SK-N-SH (cell line): ENCODE data around the gene INTS12.

Source experiments
- CHD2 ChIP-seq: fragments of 150-350 bp; IDR thresholded peaks from 2 replicates; pipeline ENCODE4 v1.6.1; 2018; ENCODE audit warnings: low read length; ENCODE audit not compliant: partially characterized antibody
- EP300 ChIP-seq, 2 experiments: IDR thresholded peaks; 2 replicates each; pipeline versions ENCODE4 v1.4.0 to v1.6.1; 2012; ENCODE audit warnings: borderline replicate concordance in 1 of 2, low read depth in 1 of 2, low read length in 1 of 2
- EZH2phosphoT487 ChIP-seq: fragments of 200-600 bp; sonication (generic); IDR thresholded peaks from 2 replicates; pipeline ENCODE4 v1.6.1; 2017; ENCODE audit warnings: low read depth, mixed run types, mild to moderate bottlenecking, antibody characterized with exemption, moderate library complexity, borderline replicate concordance
- FOSL2 ChIP-seq: IDR thresholded peaks from 2 replicates; pipeline ENCODE4 v1.4.0; 2012; ENCODE audit warnings: low read depth, mild to moderate bottlenecking, moderate library complexity, borderline replicate concordance
- POLR2AphosphoS5 ChIP-seq: IDR thresholded peaks from 2 replicates; pipeline ENCODE4 v1.6.1; 2012; ENCODE audit warnings: low read depth, low read length
- RCOR1 ChIP-seq: fragments of 150-350 bp; IDR thresholded peaks from 2 replicates; pipeline ENCODE4 v1.6.1; 2017; ENCODE audit warnings: antibody characterized with exemption, low read length
- SIN3A ChIP-seq: IDR thresholded peaks from 2 replicates; pipeline ENCODE4 v1.6.1; 2012; ENCODE audit warnings: low read depth, mild to moderate bottlenecking, low read length, moderate library complexity, borderline replicate concordance
- TAF1 ChIP-seq: IDR thresholded peaks from 2 replicates; pipeline ENCODE4 v1.6.1; 2012; ENCODE audit warnings: low read depth, mild to moderate bottlenecking, low read length, moderate library complexity, borderline replicate concordance
- YY1 ChIP-seq: IDR thresholded peaks from 2 replicates; pipeline ENCODE4 v1.4.0; 2012; ENCODE audit warnings: low read depth, mild to moderate bottlenecking
- TF ChIP-seq, protein P1 (sequence below): fragments of 200-600 bp; sonication (generic); IDR thresholded peaks from 2 replicates; pipeline ENCODE4 v1.6.1; 2017; ENCODE audit warnings: antibody characterized with exemption, mild to moderate bottlenecking, moderate library complexity
- TF ChIP-seq, protein P2 (sequence below): fragments of 150-350 bp; IDR thresholded peaks from 2 replicates; pipeline ENCODE4 v1.6.1; 2016; ENCODE audit warnings: mild to moderate bottlenecking, low read depth, low read length

DNA sequence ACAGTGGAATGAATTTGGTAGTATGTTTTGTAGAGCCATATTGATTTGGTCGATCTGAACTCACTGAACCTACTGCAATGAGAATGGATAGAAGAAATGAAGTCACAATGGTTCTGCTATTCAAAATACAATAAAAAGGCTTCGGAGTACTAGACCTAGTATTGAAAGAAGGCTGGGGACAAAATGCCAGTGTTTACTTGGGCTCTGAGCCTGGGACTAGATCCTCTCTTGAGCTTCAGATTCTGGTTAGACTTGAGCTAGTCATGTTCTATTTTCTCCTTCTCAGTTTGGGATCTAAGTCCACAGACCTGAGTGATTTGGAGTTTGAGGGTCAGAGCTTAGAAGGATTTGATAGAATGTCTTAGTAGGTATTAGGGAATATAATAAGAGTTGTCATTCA lies 9.9 kb downstream of the INTS12 start:
- no peak for TF ChIP-seq EP300 (IDR thresholded peaks at IDR 0.05; ENCODE audit: borderline replicate concordance in 1 of 2, low read depth in 1 of 2, low read length in 1 of 2)
- TF ChIP-seq, protein P1, sequence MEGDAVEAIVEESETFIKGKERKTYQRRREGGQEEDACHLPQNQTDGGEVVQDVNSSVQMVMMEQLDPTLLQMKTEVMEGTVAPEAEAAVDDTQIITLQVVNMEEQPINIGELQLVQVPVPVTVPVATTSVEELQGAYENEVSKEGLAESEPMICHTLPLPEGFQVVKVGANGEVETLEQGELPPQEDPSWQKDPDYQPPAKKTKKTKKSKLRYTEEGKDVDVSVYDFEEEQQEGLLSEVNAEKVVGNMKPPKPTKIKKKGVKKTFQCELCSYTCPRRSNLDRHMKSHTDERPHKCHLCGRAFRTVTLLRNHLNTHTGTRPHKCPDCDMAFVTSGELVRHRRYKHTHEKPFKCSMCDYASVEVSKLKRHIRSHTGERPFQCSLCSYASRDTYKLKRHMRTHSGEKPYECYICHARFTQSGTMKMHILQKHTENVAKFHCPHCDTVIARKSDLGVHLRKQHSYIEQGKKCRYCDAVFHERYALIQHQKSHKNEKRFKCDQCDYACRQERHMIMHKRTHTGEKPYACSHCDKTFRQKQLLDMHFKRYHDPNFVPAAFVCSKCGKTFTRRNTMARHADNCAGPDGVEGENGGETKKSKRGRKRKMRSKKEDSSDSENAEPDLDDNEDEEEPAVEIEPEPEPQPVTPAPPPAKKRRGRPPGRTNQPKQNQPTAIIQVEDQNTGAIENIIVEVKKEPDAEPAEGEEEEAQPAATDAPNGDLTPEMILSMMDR, result no peak
- TF ChIP-seq POLR2AphosphoS5, result no peak
- TF ChIP-seq EZH2phosphoT487, result no peak
- no peak for TF ChIP-seq RCOR1
- TF ChIP-seq YY1, result no peak
- no peak for TF ChIP-seq TAF1
- TF ChIP-seq SIN3A, result no peak
- no peak for TF ChIP-seq FOSL2
- TF ChIP-seq CHD2, result no peak
- TF ChIP-seq, protein P2, sequence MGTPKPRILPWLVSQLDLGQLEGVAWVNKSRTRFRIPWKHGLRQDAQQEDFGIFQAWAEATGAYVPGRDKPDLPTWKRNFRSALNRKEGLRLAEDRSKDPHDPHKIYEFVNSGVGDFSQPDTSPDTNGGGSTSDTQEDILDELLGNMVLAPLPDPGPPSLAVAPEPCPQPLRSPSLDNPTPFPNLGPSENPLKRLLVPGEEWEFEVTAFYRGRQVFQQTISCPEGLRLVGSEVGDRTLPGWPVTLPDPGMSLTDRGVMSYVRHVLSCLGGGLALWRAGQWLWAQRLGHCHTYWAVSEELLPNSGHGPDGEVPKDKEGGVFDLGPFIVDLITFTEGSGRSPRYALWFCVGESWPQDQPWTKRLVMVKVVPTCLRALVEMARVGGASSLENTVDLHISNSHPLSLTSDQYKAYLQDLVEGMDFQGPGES, result no peak
